ENCODE measurements around the gene ELF5.

Gene ELF5

DNA sequence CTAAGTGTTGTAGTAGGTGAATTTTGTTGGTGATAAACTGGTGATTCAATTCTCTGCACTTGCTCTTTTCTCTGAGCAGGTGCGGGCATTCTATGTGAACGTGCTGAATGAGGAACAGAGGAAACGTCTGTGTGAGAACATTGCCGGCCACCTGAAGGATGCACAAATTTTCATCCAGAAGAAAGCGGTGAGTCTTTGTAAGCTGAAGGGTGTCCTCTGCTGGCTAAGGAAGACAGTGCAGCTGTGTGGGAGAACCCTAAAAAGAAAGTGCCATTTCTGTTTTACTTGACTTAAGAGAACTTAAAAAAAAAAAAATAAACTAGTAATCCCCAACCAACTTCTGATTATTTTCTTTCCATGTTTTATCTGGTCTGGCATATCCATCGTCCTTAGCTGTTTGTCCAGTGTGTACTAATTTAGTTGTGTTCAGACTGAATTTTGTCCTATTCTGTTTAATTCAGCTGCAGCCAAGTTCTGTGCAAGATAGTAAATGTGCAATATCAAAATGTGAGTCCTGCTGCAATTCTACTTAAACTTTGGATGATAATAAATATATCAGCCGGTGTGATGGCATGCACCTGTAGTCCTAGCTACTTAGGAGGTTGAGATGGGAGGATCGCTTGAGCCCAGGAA lies 45.3 kb downstream of the ELF5 start:
- DNase-seq, result peak in 6 of 42 donors; percentile 5 to 51 (median 11)
- intact Hi-C loops (cut with DNase I), result no loop called here

GRCh38 chr11:34466802-34467488 lies 46.6 kb downstream of the ELF5 start:
- DNase-seq, result no peak
- intact Hi-C loops (cut with DNase I), result no loop called here

DNA sequence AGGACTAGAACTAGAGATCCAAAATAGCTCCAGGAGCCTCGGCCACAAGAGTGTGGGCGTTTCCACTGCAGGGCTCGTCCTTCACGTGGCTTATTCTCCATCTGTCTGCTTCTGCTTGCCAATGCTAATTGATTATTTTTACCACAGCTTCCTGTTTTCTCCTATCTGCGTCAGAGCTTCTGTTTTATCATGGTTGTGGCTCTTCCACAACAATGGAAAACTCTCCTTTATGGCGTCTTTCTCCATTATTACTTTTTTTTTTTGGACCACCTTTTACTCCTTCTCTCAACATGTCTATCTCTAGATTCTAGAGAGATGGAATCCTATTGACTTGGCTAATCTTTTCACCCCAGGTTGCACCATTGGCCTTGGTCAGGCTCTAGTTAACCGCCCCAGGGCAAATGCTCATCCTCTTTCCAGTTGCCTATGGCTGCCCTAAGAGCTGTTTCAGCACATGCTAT lies 49.0 kb downstream of the ELF5 start:
- intact Hi-C loops (cut with DNase I), result no loop called here
- DNase-seq, result no peak

GRCh38 chr11:34461215-34461614 lies 52.4 kb downstream of the ELF5 start:
- intact Hi-C loops (cut with DNase I), result no loop called here
- no peak for DNase-seq

- intact Hi-C loops (cut with DNase I), result no loop called here
- no peak for DNase-seq
These were observed 53.3 kb downstream of the ELF5 start for GRCh38 chr11:34460278-34460677.

GRCh38 chr11:34459507-34460162 lies 54.0 kb downstream of the ELF5 start:
- intact Hi-C loops (cut with DNase I), result no loop called here
- DNase-seq, result no peak

- intact Hi-C loops (cut with DNase I), result no loop called here
- DNase-seq, result no peak
These were observed 55.1 kb downstream of the ELF5 start for GRCh38 chr11:34458525-34458924.

- intact Hi-C loops (cut with DNase I), result no loop called here
- no peak for DNase-seq
These were observed 56.0 kb downstream of the ELF5 start for GRCh38 chr11:34457607-34458006.

DNA sequence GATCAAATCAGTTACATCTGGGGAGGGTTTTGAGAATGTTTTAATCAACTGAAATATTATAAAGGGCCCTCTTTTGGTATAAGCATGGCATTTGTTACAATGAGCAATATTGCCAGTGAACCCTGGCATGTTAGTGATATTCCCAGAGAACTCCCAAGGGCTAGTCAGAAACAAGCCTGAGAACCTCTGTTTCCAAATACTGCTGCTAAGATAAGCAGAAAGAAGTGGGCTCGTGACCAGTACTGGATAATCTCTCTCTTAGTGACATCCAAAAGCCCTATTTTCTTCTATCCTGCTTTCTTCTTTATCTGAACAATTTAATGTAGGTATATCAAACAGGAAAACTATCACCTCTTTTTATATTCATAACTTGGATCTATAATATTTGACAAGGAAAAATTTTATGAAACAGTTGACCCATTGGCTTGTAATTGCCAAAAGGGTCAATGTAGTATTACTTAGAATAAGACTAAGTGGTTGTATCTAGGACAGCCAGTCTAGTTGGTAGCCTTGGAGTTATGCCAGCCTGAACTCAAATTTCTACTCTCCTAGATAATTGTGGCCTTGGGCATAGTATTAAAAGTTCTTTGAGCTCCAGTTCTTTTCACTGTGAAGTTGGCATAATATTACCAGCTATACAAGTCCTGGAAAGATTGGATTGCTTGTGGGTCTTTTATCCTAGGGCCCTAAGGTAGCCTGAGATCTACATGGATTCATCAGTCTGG lies 59.1 kb downstream of the ELF5 start:
- intact Hi-C loops (cut with DNase I), result no loop called here
- DNase-seq, result no peak

DNA sequence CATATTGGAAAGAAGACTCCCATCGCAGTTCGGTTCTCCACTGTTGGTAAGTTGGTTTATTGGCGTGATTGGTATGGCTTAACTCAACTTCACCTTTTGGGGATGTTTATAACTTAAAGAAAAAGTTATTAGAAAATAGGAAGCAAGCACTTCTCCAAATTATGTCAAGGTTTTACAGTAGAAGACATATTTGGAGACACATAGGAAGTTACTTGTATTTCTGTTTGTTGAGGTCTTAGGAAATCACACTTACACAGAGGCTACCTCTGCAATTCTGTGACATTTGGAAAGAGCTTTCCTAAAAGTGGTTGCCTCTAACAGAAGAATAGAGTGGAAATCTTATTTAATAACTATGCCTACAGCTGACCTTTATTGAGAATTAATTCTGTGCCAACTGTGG lies 62.5 kb downstream of the ELF5 start:
- DNase-seq, result no peak
- intact Hi-C loops (cut with DNase I), result no loop called here

- intact Hi-C loops (cut with DNase I), result no loop called here
- no peak for DNase-seq
These were observed 64.6 kb downstream of the ELF5 start for GRCh38 chr11:34449013-34449412.

GRCh38 chr11:34448223-34448994 lies 65.2 kb downstream of the ELF5 start:
- DNase-seq, result no peak
- intact Hi-C loops (cut with DNase I), result no loop called here

DNA sequence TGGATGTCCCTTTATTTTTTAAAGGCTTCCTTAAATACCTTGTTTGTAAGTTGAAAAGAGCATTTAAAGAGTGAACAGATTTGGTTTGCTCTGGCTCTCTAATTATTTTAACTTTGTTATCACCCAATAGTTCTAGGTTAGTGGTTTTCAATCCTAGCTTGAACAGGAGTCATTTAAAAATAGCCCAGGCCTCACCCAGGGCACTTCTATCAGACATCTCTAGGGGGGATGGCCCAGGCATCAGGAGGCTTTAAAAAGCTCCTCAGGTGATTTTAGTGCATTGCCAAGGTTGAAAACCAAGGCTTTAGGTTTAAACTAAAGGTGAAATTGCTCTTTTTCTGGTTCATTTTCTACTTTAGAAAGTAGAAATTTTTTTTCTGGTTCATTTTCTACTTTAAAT lies 66.5 kb downstream of the ELF5 start:
- no peak for DNase-seq
- intact Hi-C loops (cut with DNase I), result no loop called here

DNA sequence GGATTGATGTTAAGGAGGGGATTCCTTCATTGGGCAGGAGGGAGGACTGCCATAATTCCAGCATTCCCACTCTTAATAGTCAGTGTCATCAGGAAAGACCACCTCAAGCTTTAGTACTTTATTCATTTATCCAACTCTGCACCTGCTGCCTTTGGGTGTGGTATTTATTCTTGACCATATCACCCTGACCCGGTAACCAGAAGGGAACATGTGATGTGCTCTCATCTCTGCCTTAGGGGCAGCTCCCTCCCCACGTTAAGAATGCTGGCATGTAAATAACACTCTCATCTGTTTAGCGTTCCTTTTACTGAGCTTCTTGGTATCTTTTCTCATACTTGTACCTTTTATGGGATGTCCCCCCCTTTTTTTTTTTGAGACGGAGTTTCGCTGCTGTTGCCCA lies 67.2 kb downstream of the ELF5 start:
- intact Hi-C loops (cut with DNase I), result no loop called here
- no peak for DNase-seq

- intact Hi-C loops (cut with DNase I), result no loop called here
- DNase-seq, result no peak
These were observed 67.6 kb downstream of the ELF5 start for GRCh38 chr11:34445956-34446355.

- no peak for DNase-seq
- intact Hi-C loops (cut with DNase I), result no loop called here
These were observed 69.2 kb downstream of the ELF5 start for GRCh38 chr11:34444428-34444827.

DNA sequence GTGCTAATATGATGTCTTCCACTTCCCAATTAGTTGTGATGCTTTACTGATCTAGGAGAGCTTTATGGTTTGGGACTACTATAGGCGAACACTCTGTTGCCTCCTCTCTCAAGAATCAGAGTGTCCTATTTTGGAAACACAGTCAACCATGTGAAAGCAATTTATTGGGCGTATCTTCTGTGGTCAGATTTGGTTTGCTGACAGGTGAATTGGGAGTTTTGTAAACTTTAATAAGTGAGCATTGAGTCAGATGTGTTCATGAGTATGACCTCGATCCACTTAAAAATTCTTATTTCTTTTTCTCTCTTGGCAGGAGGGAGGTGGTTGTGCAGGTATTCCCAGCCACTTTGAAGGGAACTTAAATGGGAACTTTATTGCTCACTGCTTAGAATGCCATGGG lies 70.5 kb downstream of the ELF5 start:
- DNase-seq, result no peak
- intact Hi-C loops (cut with DNase I), result no loop called here

DNA sequence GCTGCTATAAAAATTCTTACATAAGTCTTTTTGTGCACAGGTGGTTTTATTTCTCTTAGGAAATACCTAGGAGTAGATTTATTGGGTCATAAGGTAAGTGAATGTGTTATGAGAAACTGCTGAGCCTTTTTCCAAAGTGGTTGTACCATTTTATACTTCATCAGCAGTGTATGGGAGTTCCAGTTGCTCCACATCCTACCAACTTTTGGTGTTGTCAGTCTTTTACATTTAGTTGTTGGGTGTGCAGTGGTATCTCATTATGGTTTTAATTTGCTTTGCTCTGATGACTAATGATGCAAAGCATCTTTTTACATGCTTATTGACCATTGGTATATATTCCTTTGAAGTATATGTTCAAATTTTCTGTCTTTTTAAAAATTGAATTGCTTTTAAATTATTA lies 71.8 kb downstream of the ELF5 start:
- no peak for DNase-seq
- intact Hi-C loops (cut with DNase I), result no loop called here

DNA sequence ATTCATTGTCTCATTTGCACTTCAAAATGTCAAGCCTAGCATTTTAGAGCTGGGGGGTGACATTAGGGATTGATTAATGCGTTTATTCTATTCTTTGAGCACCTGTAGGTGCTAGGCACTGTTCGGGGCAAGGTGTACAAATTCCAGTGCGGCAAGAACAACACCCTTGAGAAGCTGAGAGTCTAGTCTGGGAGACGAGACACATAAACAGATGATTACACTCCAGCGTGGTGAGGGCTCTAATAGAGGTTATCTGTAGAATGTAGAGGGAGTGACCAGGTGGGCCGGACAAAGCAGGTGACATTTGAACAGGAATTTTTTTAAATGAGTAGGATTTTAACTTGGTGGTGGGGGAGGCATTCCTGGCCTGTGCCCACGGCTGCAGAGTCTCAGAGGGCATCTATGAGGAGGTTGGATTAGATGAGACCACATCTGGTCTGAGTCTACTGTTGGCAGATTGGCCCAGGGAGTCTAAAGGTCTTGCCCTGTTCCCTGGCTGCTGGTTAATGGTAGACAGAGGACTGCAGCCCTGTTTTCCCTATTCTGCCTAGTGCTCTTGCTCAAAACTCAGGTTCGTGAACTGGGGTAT lies 73.9 kb downstream of the ELF5 start:
- DNase-seq, result no peak
- intact Hi-C loops (cut with DNase I), result no loop called here
